ENCODE data around the gene CD40LG.

- no peak for TF ChIP-seq CTCF (conservative IDR thresholded peaks at IDR 0.05; ENCODE audit: low read length)
- TF ChIP-seq EZH2phosphoT487 (IDR thresholded peaks at IDR 0.05; ENCODE audit: borderline replicate concordance), result no peak
These were observed 15.0 kb downstream of the CD40LG start for GRCh38 chrX:136662976-136663375.
